Fibroblast of lung (primary cell): ENCODE data around the gene PSMB11.

ENCODE experiments used
- CTCF ChIP-seq, 2 donors: IDR thresholded peaks in 1 of 2; conservative IDR thresholded peaks in 1 of 2; 1 replicate in 1 of 2; 2 replicates in 1 of 2; pipeline ENCODE4 v1.5.1; 2011 to 2012; ENCODE audit warnings: low read length in 2 of 2, control low read depth in 1 of 2, inconsistent platforms in 1 of 2, low read depth in 1 of 2, mild to moderate bottlenecking in 1 of 2
- EZH2 ChIP-seq: IDR thresholded peaks from 2 replicates; pipeline ENCODE4 v1.5.1; 2012; ENCODE audit warnings: low read length, control low read depth, mild to moderate bottlenecking; ENCODE audit errors: missing control alignments

GRCh38 chr14:23051141-23052057 lies 9.4 kb downstream of the PSMB11 start:
- TF ChIP-seq CTCF (conservative IDR thresholded peaks at IDR 0.05 in 1 of 2, IDR thresholded peaks at IDR 0.05 in 1 of 2; ENCODE audit: low read depth in 1 of 2, low read length in 2 of 2) (no peak), EZH2 (no peak)
